Measurements from ENCODE around the gene RIPK4. TPM values are rescaled to one million over a fixed set of nuclear protein-coding genes. Genes with fewer than 3 reads are reported as not detected.
"Not testable (repeated sequence)": the region's sequence is repeated elsewhere in the genome, so short reads cannot be mapped to it uniquely, and the experiment has no call there.

Gene RIPK4
- total RNA-seq, 1 donor from 2014 or later, result not detected

DNA sequence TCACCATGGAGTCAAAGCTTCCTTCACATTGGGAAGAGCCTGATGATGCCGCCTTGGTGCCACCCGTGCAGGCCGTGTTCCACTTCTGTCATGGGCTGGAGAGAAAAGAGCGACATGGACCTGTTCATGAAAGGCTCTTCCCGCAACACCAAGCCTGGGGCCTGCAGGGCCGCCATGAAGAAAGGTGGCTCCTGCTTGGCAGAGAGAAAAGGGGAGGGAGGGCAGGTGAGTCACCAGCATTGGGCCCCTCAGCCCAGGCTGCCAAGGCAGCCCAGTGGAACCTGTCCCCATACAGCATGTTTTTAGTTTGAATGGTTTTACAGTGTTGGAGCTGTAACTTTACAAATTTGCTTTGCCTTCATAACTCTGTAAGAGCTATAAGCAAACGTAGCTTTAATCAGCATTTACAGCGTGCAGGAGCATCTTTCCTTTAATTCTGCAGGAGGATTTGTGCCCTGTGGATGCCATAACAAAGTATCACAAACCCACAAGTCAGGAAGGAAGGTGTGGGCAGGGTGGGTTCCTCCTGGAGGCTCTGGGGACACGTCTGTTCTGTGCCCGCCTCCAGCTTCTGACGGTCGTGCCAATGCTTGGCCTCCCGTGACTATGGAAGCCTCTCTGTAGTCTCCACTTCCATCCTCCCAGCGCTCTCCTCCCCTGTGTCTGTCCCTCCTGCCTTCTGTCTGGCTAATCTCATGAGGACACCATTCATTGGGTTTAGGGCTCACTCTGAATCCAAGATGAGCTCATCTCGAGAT is 49.1 kb downstream of the RIPK4 start:
- no peak for DNase-seq (ENCODE audit: low read depth)

DNA sequence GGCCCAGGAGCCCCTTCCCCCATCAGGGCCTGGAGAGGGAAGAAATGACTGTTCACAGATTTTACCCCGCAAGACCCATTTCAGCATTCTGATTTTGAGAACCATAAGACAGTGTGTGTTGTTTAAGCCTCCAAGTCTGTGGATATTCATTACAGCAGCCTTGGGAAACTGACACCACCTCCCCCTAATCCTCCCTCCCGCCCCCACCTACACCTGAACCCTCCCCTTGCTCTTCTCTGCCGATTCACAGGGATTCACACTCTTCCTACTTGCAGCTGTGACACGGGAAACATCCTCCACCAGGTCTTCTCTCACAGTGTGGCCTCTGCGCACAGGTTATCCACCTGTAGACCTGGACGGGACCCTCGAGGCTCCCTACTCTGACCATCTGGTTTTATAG is 50.1 kb downstream of the RIPK4 start:
- DNase-seq (ENCODE audit: low read depth), result no peak

DNA sequence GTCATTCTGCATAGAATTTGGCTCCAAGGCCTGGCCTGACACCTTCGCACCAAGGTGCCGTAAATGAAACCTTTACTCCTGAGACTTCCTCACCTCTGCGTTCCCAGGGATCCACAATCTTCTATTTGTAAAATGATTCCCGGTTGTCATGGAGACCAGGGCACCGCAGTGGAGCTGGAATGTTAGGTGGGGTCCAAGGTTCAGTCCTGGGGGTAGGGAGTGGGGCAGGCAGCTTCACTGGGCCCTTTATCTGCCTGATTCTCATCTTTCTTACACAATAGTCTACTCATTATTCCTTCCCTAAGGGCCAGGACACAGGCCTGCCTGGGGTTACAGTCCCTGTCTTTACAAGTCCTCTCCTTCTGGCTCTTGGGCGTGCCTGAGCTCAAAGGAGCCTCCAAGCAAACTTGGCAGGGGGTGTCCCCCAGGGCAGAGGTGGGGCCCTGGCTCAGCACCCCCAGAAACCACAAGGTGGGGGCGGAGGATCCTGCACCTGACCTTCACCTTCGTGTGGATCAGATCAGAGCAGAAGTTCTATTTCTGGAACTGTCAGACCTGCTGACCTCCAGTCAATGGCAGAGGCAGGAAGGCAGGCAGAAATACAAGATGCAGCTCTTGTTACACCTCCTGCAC is 51.1 kb downstream of the RIPK4 start:
- DNase-seq (ENCODE audit: low read depth), result no peak

DNA sequence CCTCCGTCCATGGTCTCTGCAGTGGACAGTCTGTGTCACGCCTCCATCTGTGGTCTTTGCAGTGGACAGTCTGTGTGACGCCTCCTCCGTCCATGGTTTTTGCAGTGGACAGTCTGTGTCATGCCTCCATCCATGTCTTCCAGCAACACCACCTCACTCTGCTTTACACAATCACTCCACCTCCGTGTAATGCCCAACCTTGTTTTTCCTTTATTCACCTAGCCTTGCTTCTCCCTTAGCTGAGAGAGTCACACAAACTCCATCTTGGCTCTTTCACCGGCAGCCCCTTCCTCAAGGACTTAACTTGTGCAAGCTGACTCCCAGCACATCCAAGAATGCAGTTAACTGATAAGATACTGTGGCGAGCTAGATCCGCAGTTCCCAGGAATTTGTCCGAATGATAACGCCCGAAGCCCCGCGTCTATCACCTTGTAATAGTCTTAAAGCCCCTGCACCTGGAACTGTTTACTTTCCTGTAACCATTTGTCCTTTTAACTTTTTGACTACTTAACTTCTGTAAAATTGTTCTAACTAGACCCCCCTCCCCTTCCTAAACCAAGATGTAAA is 52.5 kb downstream of the RIPK4 start:
- not testable (repeated sequence) for DNase-seq (ENCODE audit: low read depth)

DNA sequence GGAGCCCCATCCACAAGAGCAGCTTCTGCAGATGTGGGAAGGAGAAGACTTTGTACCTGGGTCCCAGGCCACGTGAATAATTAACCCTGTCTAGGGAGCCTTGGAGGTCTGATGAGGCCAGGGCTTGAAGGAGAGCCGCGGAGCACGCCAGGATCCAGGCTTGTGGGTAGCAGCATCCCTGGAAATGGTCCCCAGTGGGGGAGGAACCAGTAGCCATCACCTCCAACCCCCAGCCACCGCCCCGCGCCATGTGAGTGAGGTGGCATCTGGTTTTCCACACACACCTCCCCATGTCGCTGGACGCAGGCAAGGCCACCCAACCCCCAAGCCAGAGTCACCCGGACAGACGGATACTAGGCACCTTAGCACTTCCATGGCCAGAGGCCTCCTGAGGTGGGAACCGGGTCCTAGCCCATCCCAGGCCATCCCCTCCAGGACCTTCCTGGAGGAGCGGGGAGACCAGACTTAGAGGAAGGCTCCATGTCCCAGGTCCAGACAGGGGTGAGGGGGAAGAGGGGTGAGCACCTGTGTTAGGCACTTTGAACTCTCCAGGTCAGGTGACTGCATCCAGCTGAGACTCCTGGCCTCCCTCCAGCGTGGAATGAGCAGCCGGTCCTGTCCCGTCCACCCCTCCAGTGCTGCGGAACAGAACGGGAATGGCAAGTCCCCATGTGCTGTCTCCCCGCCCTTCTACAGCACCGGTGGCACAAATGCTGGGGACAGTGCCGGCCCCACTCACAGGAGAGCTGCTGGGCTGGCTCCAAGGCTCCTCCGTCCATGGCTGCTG is 53.2 kb downstream of the RIPK4 start:
- DNase-seq (ENCODE audit: low read depth), result no peak

DNA sequence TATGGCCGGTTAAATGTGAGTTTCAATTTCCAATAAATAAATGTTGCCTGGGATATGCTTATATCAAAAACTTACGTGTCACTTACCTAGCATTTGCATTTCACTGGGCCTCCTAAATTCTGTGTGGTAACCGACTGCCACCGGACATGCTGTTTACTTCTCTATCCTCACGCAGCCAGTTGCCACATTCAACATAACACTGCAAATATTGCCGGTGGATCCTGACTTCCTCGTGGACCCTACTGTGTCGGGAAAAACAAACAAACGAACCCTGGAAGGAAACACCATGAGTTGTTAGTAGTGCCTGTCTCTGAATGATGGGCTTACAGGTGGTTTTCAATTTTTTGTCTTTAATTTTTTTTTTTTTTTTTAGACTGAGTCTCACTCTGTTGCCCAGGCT is 54.1 kb downstream of the RIPK4 start:
- no peak for DNase-seq (ENCODE audit: low read depth)

DNA sequence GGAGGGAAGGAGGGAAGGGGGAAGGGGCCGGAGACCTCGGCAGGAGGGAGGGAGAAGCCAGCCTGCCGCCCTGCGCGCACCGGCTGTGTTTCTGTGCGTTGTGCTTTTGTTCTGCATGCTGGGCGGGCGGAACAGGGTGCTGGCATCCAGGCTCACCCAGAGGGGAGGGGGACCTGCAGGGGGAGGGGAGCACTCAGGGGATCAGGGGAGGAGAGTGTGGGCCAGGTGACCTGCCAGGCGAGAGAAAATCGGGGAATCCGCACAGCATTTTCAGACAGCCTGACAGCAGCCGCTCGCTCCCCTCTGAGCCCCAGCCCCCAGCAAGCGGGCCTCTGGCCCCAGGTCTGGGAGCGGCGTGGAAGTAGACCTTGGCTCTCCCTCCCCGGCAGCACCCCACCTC is 54.7 kb downstream of the RIPK4 start:
- no peak for DNase-seq (ENCODE audit: low read depth)

DNA sequence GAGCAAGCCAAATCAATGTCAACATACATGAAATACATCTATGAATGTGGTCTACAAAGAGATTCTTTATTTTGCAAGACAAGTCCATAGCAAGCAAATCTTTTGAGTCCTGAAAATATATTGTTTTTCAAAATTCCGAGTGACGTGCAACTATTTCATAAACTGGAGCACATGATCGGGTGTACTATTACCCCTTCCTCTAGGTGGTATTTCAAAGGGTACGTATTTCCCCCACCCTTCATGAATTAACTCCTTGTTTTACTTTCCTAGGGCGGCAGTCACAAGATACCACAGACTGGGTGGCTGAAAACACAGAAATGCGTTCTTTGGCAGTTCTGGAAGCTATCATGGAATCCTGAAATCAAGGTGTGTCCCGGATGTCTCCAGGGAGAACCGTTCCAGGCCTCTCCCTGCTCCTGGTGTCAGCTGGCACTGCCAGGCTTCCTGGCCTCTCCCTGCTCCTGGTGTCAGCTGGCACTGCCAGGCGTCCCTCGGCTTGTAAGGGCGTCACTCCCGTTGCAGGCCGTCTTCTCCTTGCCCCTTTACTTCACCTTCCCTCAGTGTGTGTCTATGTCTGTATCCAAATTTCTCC is 55.3 kb downstream of the RIPK4 start:
- DNase-seq (ENCODE audit: low read depth), result no peak

DNA sequence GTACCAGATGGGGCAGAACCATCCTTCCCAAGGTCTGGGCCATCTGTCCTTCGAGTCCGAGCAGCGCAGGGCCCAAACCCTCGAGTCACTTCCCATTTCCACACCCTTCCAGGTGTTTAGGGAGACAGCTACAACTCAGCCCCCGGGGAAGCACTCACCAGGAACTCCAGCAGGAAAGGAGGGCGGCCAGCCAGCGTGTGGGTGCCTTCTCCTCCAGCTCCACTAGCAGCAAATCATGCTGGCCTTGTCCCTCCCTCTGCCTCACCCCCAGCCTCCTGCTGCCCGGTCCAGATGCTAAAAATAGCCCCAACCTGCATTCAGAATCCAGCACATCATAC is 56.1 kb downstream of the RIPK4 start:
- DNase-seq (ENCODE audit: low read depth), result no peak

DNA sequence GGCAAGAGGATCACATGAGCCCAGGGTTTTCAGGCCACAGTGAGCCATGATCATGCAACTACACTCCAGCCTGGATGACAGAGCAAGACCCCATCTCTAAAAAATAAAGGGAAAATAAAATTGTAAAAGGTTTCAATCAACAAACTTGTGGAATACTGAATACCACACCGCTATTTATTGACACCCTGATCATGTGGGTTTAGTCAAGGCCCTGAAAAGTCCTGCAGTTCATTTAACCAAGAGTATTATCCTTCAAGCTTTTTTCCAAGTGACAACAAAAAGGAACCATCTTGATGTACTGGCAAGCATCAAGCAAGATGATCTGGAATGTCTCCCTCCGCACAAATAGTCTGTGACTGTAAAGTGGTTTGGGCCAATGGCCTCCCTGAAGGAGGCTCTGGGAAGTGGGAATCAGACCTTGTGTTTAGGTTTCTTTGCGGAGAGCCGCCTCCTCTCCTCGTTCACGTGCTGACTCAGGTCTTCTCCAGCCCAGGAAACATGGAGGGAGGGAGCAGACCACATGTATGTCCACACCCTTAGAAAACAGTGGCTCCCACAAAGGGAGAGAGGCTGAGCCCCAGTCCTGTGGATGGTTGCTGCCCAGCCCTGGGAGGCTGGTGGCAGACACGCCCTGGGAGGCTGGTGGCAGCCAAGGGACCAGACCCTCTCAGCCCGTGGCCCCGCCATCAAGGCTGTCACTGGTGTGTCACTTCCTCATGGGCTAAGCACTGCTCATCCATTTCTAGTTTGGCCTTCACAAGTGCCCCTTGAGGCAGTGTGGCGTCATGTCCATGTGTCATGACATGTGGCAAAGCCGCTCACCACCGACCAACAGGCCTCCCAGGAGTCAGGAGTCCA is 56.7 kb downstream of the RIPK4 start:
- no peak for DNase-seq (ENCODE audit: low read depth)

DNA sequence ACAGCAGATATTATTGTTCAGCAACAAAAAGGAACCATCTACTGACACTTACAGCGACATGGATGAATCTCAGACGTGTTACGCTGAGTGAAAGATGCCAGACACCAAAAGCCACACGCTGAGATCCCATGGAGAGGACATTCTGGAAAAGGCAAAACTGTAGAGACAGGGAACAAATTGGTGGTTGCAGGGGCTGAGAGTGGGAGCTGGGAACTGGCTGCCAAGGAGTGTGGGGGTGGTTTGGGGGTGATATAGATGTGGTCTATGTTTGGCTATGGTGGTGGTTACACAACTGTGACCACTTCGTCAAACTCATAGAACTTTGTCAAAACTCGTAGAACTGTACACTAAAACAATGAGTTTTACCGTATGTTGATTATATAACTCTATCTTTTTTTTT is 57.7 kb downstream of the RIPK4 start:
- no peak for DNase-seq (ENCODE audit: low read depth)

DNA sequence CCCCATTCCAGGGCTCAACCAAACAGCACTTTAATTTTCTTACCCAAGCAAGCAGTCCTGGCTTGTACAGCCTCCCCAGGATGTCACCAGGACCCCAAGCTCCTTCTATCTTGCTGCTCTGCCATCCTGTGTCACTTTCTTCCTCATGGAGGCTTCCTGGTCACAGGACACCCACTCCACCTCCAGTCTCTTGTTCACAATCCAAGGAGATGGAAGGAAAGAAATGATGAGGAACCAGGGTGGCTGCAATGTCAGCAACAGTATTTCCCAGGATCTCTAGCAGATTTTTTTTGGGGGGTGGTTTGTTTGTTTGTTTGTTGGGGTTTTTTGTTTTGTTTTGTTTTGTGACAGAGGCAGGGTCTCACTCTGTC is 58.9 kb downstream of the RIPK4 start:
- no peak for DNase-seq (ENCODE audit: low read depth)

DNA sequence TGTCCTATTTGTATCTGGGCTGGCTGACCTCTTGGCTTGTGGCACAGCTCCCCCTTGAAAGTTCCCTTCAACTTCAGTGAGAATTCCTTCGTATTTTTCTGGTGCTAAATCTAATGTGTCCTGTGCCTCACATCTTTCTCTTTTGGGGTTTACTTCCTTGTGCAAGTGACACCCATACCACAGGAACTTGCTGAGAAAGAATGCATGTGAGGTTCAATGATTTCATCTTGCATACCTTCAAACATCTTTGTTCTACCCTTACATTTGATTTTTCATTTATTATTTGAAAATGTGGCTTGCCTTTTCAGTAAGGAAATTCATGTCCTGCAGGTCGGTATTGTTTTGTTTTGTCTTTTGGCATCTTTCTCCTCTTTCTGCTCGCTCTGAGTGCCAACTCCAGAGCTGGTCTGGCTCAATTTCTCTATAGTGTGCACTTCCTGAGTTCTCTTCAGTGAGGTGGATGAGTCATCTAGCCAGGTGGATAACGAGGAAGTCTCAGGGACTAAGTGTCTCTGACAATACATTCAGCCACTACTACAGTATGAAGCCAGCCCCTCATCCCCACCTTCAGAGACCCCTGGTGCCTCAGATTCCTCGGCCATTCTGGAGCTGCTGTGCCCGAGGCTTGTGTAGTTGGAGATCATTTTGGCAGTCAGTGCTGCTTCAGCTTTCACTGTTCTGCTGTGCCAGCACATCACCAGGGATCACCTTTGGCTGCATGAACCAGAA is 59.5 kb downstream of the RIPK4 start:
- no peak for DNase-seq (ENCODE audit: low read depth)

DNA sequence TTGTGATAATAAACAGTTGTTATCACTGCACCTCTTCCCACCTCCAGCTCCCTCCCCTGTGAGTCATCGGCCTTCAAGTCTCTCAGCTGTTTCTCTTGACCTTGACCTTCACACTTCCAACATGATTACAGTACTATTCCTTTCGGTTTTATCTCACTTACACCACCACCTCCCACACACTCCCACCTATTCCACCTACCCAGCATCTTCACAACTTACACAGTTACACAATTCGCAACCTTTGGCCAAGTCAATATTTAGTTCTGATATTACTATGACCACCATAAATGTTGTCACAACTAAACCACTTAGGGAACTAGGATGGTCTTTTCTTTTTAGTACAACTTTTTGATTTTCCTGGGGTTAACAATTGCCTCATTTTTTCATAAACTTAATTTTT is 60.2 kb downstream of the RIPK4 start:
- peak; percentile 44 for DNase-seq (ENCODE audit: low read depth)

DNA sequence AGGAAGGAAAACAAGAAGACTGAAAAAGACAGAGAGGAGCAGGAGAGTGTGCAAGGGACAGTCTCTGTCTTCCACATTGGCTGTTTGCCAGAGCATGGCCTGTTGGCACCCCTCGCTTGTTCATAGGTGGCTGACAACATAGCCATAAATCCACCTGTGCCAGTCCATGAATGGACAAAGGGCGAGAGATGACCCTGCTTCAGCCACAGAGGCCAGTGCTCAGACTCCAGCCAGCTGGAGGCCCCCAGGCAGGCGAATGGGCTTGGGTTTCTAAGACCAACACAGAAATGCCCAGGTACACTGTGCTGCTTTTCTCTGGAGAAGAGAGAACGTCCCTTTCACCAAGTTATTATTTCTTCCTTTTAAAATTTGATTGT is 60.6 kb downstream of the RIPK4 start:
- DNase-seq (ENCODE audit: low read depth), result no peak

DNA sequence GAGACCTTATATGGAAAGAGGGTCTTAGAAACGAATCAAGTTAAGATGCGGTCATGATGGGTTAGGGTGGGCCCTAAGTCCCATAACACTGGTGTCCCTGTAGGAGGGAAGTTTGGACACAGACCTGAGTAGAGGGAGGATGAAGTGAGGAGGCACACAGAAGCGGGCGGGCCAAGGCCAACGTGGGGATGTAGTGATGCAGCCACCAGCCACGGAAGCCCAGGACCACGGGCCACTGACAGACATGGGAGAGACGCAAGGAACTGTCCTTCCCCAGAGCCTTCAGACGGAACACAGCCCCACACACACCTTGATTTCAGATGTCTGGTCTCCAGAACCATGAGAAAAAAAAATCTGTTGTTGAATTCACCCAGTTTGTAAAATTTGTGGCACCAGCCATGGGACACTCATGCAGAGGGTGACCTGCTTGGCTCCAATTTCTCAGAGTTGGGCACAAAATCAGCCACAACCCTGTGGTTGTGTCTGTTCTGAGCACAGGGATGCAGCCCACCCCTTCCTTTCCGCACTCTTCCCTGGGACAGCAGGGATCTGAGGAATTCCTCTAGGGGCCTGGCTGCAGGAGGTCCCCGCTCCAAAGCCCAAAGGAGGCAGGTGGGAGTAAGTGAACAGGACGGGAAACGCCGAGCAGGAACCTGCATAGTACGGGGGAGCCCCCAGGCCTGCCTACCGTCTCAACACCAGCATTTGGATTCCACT is 61.1 kb downstream of the RIPK4 start:
- DNase-seq (ENCODE audit: low read depth), result no peak

DNA sequence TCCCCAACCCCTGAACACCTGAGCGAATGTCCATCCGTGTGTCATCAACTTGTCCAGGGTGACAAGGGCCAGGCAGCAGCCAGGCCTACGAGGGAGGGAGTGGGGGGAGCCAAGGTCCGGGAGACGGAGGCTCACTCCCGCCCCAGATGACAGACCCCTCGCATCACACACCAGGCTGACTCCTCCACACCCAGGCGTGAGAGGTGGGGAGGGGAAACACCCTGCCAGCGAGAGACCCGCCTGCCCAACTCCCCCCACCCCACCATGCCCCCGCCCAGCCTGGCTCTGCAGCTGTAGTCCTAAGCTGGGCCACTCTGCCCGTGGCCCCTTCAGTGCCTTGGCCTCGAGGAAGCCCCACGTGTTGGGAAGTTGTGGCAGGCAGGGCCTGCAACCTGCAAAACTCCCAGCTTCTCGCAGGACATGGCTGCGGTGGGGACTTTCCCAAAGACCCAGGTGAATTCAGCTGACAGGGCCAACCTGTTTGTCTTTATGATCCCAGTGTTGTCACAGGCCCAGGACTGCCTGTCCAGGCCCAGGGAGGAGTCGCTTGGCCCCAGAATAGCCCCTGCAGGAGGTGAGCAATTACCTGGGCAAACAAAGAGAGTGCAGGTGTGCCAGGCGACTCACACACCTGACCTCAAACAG is 62.9 kb downstream of the RIPK4 start:
- DNase-seq (ENCODE audit: low read depth), result no peak

DNA sequence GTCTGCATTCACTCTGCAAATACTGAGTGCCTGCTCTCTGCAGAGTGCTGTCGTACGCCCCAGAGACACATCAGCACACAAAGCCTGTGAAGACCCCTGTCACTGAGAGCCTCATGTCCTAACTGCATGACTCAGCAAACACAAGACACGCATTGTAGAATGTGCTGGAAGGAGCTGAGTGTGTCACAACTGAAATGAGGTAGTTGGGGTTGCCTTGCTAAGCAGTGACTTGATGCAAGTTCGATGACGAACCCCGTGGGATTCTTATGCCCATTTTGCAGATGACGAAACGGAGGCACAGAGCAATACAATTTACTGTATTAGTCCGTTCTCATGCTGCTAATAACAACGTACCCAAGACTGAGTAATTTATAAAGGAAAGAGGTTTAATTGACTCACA is 65.1 kb downstream of the RIPK4 start:
- DNase-seq (ENCODE audit: low read depth), result no peak

DNA sequence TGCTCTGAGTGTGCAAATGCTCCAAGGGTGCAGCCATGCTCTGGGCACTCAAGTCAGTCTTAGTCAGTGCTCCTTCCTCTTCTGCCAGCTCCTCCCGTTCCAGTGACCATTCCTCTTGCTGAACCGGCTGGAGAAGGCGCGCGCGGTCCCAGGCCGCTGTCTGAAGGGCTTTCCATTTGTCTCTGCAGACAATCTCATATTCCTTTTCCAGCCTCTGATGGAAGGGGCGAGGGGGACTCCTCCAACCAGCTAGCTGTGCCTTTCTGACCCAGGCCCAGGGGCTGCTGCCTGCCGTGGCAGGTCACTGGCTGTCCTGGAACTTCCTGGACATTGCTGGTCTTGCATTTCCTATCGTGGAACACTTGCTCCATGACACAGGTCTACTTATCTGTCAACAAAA is 67.5 kb downstream of the RIPK4 start:
- DNase-seq (ENCODE audit: low read depth), result no peak

All from myocyte (in vitro differentiated cells).